NK-92 (cell line): ENCODE data around the gene ZNF276.
"Not testable (repeated sequence)": the region's sequence is repeated elsewhere in the genome, so short reads cannot be mapped to it uniquely, and the experiment has no call there.

Source experiments
- DNase-seq: peaks from one replicate; lab custom pipeline; 2025; ENCODE audit not compliant: unreplicated experiment; lab: John Stamatoyannopoulos, UW

ZNF276 gene

GRCh38 chr16:89695875-89696669 is 25.3 kb upstream of the ZNF276 start:
- no peak for DNase-seq

GRCh38 chr16:89696670-89697128 is 24.6 kb upstream of the ZNF276 start:
- DNase-seq = no peak

DNA sequence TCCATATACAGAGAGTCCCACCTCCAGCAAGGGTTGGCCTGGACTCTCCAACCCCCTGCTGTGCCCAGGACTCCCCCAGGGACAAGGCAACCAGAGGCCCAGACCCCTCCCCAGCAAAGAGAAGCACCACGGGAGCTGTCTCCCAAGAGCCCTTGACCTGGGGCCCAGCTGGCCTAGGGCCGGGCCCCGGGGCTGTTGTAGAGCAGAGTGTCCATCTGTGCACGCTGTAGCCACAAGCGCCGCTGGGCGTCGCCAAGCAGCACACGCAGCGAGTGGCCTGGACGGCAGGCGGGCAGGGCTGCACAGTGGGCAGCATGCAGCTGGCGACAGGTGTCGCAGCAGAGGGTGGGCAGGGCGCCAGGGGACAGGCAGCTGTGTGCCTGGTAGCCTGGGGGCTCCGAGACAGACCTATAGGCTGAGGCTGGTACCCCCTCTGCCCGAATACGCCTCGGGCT is 24.1 kb upstream of the ZNF276 start:
- DNase-seq = no peak

DNA sequence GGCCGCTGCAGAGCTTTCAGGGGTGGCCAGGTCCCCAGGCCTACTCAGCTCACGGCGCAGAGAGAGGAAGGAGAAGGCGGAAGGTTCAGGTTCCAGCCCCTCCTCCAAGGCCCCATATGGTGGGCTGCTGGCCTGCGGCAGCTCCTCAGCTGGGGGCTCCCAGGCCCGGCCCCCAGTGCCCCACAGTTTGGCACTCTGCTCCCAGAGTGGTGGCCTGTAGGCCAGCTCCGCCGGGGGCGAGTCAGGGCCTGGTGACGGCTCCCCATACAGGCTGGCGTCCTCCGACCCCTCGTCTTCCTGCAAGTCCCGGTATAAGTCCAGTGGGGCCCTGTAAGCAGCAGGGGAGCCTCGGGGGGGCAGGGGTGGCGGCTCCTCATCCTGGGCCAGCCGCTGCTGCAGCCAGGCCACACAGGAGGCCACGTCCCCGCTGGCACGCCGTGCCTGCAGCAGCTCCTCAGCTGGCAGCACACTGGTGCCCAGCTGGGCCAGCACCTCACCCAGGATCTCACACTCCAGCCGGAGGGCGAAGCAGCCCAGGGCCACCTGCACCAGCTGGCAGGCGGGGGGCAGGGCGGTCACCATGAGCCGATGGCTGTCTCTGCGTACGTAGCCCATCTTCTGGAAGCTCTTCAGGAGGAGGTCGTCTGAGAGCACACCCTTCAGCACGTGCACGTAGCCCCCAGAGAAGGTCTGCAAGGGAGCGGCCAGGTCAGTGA is 23.6 kb upstream of the ZNF276 start:
- no peak for DNase-seq

GRCh38 chr16:89698717-89699116 is 22.6 kb upstream of the ZNF276 start:
- DNase-seq = not testable (repeated sequence)

DNA sequence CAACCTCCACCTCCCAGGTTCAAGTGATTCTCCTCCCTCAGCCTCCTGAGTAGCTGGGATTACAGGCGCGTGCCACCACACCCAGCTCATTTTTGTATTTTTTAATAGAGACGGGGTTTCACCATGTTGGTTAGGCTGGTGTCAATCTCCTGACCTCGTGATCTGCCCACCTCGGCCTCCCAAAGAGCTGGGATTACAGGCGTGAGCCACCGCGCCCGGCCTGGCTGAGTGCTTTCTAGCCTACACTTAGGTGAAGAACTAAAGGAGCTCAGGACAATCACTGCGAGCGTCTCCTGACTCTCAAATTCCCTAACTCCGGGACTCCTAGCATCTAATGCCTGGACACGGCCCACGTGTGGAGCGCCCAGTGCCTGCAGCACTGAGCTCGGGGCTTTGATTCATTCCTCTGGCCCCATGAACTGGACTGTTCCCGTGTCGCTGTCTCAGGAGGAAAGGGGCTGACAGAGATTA is 21.7 kb upstream of the ZNF276 start:
- not testable (repeated sequence) for DNase-seq

GRCh38 chr16:89700100-89700648 is 21.2 kb upstream of the ZNF276 start:
- peak; percentile 87 for DNase-seq

- DNase-seq = no peak
These were observed 20.5 kb upstream of the ZNF276 start for GRCh38 chr16:89700649-89701424.

GRCh38 chr16:89701425-89702406 is 19.6 kb upstream of the ZNF276 start, which contains the start of gene SPATA2L:
Gene SPATA2L, minus strand, starts transcription at chr16:89701705. Its CDS starts 473 bp downstream, at chr16:89701232.
- peak; percentile 79 for DNase-seq

DNA sequence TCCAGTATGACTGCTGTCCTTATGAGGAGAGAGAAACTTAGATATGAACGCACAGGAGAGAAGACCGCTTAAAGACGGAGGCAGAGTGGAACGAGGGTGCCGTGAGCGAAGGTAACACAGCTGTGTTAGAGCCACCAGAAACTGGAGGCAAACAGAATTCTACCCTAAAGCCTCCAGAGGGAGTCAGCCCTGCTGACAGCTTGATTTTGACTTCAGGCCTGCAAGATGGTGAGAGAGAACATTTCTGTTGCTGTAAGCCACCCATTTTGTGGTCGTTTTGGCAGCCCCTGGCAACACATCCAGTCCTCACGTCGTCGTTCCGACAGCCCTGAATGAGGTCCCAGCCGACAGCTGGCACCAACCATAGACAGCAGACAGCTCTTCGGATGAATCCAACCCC is 17.1 kb upstream of the ZNF276 start:
- no peak for DNase-seq

DNA sequence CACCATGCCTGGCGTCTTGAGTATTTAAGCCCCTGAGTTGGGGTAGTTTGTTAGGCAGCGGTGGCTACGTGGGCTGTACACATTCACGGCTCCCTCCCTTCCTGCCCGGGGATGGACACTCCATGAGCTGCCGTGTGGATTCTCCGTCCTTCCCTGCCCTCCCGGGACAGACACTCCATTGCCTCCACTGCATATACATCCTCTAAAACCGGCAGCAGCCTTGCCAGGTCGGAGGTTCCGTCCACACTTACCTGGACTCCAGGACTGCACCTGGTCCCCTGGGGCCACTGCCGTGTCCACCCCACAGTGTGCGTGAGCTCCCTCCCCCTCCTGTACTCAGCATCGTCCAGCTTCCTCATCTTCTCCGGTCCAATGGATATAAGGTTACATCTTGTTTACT is 16.3 kb upstream of the ZNF276 start:
- DNase-seq = no peak

DNA sequence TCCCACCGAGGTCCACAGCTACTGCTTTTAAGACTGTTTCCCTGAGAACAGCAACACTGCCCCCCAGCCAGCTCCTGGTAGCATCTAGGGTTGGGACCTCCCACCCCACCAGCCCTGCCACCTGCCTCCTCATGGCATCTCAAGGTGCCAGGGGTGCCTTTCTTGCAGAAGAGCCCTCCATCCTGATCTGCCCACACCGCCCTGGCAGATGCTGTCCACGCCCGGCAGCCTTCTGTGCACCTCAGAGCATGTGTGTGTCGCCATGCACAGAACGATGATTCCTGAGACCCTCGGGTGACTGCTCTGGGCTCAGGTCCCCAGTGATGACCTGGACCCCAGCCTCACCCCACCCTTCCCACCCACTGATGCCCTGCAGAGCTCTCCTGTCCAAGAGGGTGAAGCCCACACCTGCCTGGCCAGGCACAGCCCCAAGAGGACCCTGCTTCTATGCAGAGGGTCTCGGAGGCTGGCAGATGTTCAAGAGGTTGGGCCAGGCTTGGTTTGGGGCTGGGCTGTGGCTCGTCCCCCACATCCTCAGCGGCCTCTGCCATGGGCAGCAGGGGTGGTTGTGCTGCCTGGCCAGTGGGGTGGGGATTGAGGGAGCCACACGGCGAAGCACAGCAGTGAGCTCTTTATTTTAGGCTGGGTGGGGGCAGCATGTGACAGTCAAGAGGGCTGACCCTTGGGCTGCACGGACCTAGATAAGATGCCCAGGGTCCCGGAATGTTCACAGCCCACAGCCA is 14.6 kb upstream of the ZNF276 start:
- no peak for DNase-seq

- DNase-seq = no peak
These were observed 13.6 kb upstream of the ZNF276 start for GRCh38 chr16:89707695-89708094.

DNA sequence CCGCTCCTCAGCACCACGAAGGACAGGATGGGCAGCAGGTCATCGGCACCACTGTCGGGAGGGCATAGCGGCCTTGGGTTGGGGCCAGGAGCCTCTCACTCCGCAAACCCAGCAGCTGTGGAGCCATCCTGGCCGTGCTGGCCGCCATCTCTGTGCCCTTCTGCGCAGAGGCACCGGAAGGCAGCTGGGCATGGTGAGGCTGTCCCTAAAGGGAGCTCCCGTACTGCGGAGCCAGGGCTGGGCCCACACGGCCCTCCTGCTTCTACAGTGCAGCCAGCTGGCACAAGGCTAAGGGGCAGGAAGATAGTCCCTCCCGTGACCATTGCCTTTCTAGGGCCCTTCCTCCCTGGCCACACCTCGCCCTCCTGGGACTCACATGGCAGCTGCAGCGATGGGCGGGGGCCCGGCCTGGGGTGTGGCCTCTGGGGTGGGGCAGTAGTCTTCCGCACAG is 12.8 kb upstream of the ZNF276 start:
- no peak for DNase-seq

DNA sequence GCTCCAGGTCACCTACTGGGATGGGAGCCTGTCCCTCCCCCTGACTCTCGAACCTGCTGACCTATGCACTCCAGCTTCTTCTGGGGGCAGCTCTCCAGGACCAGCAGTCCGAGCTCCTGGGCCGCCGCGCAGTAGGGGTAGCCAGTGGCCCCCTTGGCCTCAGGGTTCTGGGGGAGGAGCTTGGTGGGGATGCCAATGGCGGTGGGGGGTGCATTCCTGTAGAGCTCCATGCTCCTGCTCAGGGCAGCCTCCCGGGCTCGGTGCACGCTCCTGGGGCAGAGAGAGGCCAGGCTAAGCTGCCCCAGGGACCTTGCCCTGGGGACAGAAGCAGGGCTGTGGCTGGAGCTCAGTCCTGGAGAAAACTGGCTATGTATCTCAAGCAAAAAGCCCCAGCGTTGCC is 12.2 kb upstream of the ZNF276 start:
- no peak for DNase-seq

GRCh38 chr16:89709716-89710432 is 11.5 kb upstream of the ZNF276 start:
- no peak for DNase-seq

DNA sequence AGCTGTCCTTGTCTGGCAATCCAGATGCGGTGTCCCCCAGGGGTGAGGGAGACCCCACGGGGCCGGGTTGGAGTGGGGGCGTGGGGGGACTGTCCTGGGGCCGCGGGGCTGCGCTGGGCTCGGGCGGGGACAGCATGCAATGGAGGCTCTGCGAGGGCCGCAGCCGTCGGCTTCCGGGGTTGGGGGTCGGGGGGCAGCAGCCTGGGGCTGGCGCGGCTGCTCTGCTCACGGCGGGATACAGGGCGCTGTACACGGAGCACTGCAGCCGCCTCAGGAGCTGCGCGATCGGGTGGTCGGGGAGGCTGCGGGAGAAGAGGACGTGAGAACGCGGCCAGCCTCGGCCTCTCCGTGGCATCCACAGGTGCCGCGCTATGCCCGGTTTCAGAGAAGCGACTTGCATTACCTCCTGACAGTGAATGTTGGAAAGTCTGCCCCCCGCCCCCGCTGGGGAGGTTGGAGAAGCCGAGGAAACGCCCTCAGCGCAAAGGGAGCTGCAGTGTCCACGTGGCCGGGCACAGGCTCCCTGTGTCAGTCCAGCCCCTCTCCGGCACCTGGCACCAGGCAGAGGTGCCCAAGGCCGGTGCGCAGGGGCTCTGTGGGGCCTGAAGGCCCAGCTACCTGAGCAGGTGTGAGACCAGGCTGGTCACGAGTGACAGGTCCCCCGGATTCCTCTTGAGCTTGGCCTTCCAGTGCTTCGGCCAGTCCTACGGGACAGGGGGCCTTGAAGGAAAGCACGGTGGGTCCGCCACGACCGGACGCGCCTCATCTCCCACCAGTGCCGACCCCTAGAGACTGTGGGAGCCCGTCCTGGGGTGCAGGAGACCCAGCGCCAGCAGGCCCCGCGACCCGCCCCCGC is 10.4 kb upstream of the ZNF276 start:
- DNase-seq = no peak
